ENCODE measurements around the gene SATB1. TPM values are rescaled to one million over a fixed set of nuclear protein-coding genes. Genes with fewer than 3 reads are reported as not detected.

SATB1 gene
- total and polyA plus RNA-seq, 2 donors = 40.3 to 74.2 TPM

DNA sequence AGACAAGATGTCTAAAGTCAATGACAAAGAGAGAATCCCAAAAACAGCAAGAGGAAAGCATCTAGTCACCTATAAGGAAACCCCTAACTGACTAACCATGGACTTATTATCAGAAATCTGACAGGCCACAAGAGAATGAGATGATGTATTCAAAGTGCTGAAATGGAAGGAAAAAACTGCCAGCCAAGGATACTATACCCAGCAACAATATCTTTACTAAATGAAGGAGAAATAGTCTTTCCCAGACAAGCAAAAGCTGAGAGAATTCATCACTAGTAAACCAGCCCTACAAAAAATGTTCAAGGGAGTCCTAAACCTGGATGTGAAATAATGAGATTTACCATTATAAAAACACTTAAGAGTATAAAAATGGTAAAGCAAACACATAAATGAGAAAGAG is 128.0 kb downstream of the SATB1 start:
- no peaks in the 10 kb centered on the region for H3K4me1 ChIP-seq (ENCODE audit: insufficient read depth)
- H3K4me3 ChIP-seq (ENCODE audit: low read depth, low read length) = no peak overlapping the region
- H3K36me3 ChIP-seq (ENCODE audit: insufficient read depth) = no peaks in the 10 kb centered on the region
- no peak for DNase-seq (ENCODE audit: extremely low spot score)
- no peak overlapping the region for H3K27ac ChIP-seq (ENCODE audit: low read depth)
